Measurements from ENCODE around the gene CYP39A1. TPM values are rescaled to one million over a fixed set of nuclear protein-coding genes. Genes with fewer than 3 reads are reported as not detected.

CYP39A1 gene
- total and polyA plus RNA-seq, 9 of the 15 experiments (the other 6 are each of a cell fraction or from before 2014, with no cell fraction given): not detected

DNA sequence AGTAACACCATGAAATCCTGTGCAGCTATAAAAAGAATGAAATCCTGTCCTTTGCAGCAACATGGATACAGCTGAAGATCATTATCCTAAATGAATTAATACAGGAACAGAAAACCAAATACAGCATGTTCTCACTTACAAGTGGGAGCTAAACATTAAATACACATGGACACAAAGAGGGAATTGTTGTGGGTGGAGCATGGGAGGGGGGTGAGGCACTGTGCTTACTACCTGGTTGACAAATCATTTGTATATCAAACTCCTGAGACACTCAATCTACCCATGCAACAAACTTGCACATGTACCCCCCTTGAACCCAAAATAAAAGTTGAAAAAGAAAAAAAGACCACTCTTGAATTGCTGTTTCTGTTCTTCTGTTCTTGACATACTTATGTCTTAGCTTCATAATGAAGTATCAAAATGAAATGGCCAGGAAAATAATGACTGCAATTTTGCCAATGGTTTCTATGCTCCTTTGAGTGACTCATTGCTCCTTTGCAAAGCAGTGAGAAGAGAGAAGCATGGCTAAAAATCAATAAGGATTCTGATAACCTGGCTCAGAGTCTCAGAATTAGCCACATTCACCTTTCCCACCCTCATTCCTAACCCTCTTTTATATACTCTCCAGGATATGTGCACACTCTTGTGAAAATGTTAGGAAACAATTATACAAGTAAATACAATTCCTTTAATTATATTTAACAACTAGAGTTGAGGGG is 71.0 kb downstream of the CYP39A1 start:
- Histone ChIP-seq H3K4me1 (replicated peaks in 1 of 2; ENCODE audit: control insufficient read depth in 2 of 2, insufficient read depth in 2 of 2, low read length in 2 of 2) (no peaks in the 10 kb centered on the region), H3K9me3 (replicated peaks; ENCODE audit: control insufficient read depth, insufficient read depth, low read depth, low read length) (no peaks in the 10 kb centered on the region), H3K4me2 (ENCODE audit: insufficient read depth, low read length) (no peak overlapping the region), H2AFZ (ENCODE audit: low read depth, low read length) (no peak overlapping the region), H3K79me2 (ENCODE audit: control insufficient read depth, insufficient read depth, low read length) (no peaks in the 10 kb centered on the region), H3K9ac (ENCODE audit: insufficient read depth in 1 of 2, low read depth in 2 of 2, low read length in 2 of 2) (no peak overlapping the region), H3K27ac (ENCODE audit: extremely low read depth, low read depth, low read length) (no peak overlapping the region), H4K20me1 (replicated peaks; ENCODE audit: control insufficient read depth, insufficient read depth, low read length) (no peaks in the 10 kb centered on the region), H3K36me3 (ENCODE audit: control insufficient read depth, insufficient read depth, low read length) (no peaks in the 10 kb centered on the region), H3K4me3 (no peak overlapping the region), H3K27me3 (ENCODE audit: control insufficient read depth in 2 of 2, insufficient read depth in 2 of 2, low read length in 2 of 2) (no peaks in the 10 kb centered on the region), H3K9me1 (ENCODE audit: control insufficient read depth, insufficient read depth, low read length) (no peaks in the 10 kb centered on the region)
- POLR2A ChIA-PET: no interaction called here
- in situ Hi-C loops (cut with MboI) (no loop called here), intact Hi-C loops (cut with micrococcal nuclease) (no loop called here)
- DNase-seq (ENCODE audit: extremely low read depth in 1 of 4, low spot score in 3 of 4) (no peak), ATAC-seq (no peak), FAIRE-seq (no peak)
- no TSS peak for BruUV-seq (replicated peaks)
- TF ChIP-seq ZNF431 (CRISPR knock-in tag; IDR thresholded peaks at IDR 0.05) (no peak), EWSR1 (IDR thresholded peaks at IDR 0.05; ENCODE audit: borderline replicate concordance, low read depth, partially characterized antibody) (no peak), CREB1 (IDR thresholded peaks at IDR 0.05) (no peak), CREB1 (CRISPR knock-in tag; IDR thresholded peaks at IDR 0.05) (no peak), FOS (IDR thresholded peaks at IDR 0.05; ENCODE audit: extremely low read depth, insufficient read length) (no peak), ZNF583 (CRISPR knock-in tag; IDR thresholded peaks at IDR 0.05) (no peak), PTRF (tag; IDR thresholded peaks at IDR 0.05) (no peak), PML (IDR thresholded peaks at IDR 0.05; ENCODE audit: low read length) (no peak), SREBF1 (IDR thresholded peaks at IDR 0.05; ENCODE audit: borderline replicate concordance, low read depth, low read length) (no peak), GABPA (tag; conservative IDR thresholded peaks at IDR 0.05; ENCODE audit: low read depth) (no peak), NCOR1 (IDR thresholded peaks at IDR 0.05) (no peak), RBM15 (IDR thresholded peaks at IDR 0.05; ENCODE audit: insufficient read depth, low read length) (no peak), MYNN (IDR thresholded peaks at IDR 0.05) (no peak), MYNN (CRISPR knock-in tag; IDR thresholded peaks at IDR 0.05) (no peak), MEF2A (IDR thresholded peaks at IDR 0.05; ENCODE audit: control insufficient read depth, low read depth, low read length) (no peak), NFATC3 (IDR thresholded peaks at IDR 0.05) (no peak), CAMTA2 (CRISPR knock-in tag; conservative IDR thresholded peaks at IDR 0.05) (no peak), CHAMP1 (IDR thresholded peaks at IDR 0.05) (no peak), HLTF (IDR thresholded peaks at IDR 0.05) (no peak), CBX3 (IDR thresholded peaks at IDR 0.05; ENCODE audit: borderline replicate concordance in 1 of 2, low read length in 2 of 2) (no peak), ZNF311 (CRISPR knock-in tag; IDR thresholded peaks at IDR 0.05) (no peak), JUN (IDR thresholded peaks at IDR 0.05; ENCODE audit: borderline replicate concordance, low read depth, low read length) (no peak), JUN (CRISPR knock-in tag; IDR thresholded peaks at IDR 0.05; ENCODE audit: borderline replicate concordance) (no peak)
- CTCF ChIA-PET (ENCODE audit: low intra/inter-chr PET ratio): no interaction called here

Data from K562 (cell line).